KBM-7 (cell line): Measurements from ENCODE around the gene IFI27L1.
"Not testable (repeated sequence)": the region's sequence is repeated elsewhere in the genome, so short reads cannot be mapped to it uniquely, and the experiment has no call there.

Experiments
- DNase-seq: peaks from one replicate; pipeline ENCODE4 v3.0.0-alpha.2; 2015
- in situ Hi-C: fragments of 300-500 bp; cut with MboI; formaldehyde crosslinking; loops from 2 replicates; pipeline ENCODE4 v1.14.3; 2020; ENCODE audit warnings: low sequenced_read_pairs, low pct_unique_long_range_greater_than_20kb, mixed read lengths

Gene IFI27L1

DNA sequence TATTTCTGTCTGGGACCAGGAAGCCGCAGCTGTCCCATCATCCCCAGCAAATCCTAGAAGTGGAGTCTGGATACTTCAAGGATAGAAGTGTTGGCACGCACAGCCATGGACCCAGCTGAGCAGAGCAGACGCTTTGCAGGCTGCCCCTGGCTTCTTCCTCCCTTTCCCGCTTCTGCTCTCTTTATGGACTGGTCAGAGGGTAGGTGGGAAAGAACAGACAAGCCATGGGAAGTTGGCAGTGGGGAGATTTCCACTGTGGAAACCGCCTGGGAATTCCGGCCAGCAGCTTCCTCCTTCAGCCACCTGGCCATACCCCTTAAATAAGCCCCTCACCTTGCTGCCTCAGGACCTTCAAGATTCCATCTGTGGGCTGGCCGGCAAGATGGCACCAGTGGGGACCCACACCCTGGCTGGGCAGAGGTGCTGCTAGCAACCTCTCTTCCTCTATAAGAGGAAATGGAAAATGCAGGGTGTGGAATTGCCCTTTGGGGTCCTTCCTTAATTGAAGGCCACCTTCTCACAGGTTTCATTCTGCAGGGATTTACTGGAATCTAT is 34.3 kb upstream of the IFI27L1 start:
- in situ Hi-C loops = no loop called here
- no peak for DNase-seq

GRCh38 chr14:94047581-94047980 is 33.5 kb upstream of the IFI27L1 start:
- in situ Hi-C loops = no loop called here
- no peak for DNase-seq

DNA sequence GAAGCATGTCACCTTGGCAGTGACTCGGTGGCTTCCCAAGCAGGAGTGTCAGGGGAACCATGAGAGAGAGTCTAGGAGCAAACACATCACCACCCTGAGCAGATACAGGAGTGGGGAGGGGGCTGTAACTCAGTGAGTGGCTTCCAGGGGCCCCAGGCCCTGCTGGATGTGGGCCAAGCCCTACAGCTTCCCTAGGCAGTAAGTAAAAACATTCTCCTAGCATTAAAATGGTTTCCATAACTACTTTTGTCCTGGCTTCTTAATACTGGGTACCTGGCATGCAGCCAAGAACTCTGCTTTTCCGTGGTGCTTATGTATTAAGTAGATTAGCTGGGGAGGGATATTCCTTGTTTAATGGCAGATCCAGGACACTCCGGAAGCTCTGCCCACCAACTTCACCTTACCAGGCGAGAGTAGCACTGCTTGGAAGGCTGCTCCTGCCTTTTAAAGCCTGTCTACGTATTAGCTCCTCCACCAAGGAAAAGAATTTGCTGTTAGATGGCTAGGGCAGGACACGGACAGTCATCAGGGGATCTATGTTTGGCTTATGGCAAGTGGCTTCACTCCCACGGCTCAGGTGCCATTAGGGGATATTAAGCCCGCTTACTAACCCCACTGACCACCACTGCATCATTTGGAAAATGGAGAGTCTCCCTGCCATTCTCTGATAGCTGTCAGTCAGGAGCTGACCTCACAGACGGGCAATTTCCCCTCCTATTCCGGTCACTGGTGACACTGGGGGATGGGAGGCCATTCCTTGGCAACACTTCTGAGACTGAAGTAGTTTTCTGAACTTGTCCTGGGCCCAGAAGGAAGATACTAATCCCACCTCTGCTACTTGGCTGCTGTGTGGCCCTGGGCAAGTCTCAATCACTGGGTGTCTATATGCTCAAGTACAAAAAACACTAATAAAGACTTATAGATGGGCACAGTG is 32.2 kb upstream of the IFI27L1 start:
- in situ Hi-C loops = no loop called here
- DNase-seq = no peak

- in situ Hi-C loops = no loop called here
- no peak for DNase-seq
Measured at GRCh38 chr14:94049625-94050023, 31.5 kb upstream of the IFI27L1 start.

GRCh38 chr14:94050231-94050880 is 30.8 kb upstream of the IFI27L1 start:
- in situ Hi-C loops = no loop called here
- DNase-seq = no peak

- no peak for DNase-seq
- in situ Hi-C loops = no loop called here
Measured at GRCh38 chr14:94051115-94051514, 30.0 kb upstream of the IFI27L1 start.

GRCh38 chr14:94051779-94052178 is 29.3 kb upstream of the IFI27L1 start:
- in situ Hi-C loops = no loop called here

GRCh38 chr14:94052199-94052598 is 28.9 kb upstream of the IFI27L1 start:
- in situ Hi-C loops = no loop called here
- DNase-seq = no peak

More at GRCh38 chr14:94051779-94052178, 29.3 kb upstream of the IFI27L1 start:
- no peak for DNase-seq

DNA sequence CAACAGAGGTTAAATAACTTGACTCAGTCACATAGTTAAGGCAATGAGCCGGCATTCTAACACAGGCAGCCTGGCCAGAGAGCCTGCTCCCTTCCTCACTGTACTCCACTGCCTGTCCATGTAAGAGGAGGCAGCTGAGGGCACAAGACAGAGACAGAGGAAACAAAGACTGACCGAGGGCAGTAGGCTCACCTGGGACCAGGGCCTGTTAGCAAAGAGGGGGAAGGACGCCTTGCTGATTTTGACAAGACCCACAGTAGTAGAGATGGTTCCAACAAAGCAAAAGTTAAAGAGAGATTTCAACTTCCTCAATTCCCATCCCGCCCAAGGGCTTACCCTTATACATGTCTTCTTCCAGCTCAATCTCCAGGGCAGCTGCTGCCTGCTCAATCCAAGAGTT is 28.4 kb upstream of the IFI27L1 start:
- DNase-seq = no peak
- in situ Hi-C loops = no loop called here

- in situ Hi-C loops = no loop called here
- no peak for DNase-seq
Measured at GRCh38 chr14:94054401-94054800, 26.7 kb upstream of the IFI27L1 start.

GRCh38 chr14:94054936-94055335 is 26.2 kb upstream of the IFI27L1 start:
- in situ Hi-C loops = no loop called here
- DNase-seq = no peak

DNA sequence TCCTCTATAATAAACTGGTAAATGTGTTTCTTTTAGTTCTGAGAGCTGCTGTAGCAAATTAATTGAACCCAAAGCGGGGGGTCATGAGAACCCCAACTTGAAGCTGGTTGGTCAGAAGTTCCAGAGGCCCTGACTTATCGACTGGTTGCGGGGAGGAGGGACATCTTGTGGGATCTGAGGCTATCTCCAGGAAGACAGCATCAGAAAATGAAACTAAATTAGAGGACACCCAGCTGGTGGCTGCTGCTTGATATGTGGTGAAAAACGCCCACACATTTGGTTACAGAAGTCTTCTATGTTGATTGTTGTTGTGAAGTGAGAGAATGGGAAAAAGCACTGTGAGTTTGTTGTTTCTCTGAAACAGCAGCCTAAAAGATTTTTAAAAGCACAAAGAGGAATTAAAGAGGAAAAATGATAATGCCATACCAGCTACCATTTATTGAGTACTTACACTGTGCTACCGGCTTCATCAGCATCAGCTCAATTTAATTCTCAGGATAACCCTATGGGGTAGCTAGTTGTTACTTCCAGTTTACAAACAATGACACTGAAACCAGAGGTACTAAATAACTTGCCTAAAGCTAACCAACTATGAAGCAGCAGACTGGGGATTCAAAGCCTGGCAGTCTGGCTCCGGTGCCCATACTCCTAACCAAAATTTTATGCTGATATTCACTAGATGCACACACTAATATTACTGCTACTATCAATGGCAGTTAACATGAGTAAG is 24.4 kb upstream of the IFI27L1 start:
- in situ Hi-C loops = no loop called here
- DNase-seq = no peak

GRCh38 chr14:94058128-94058673 is 22.9 kb upstream of the IFI27L1 start:
- DNase-seq = no peak
- in situ Hi-C loops = no loop called here

GRCh38 chr14:94058674-94059138 is 22.4 kb upstream of the IFI27L1 start:
- in situ Hi-C loops = no loop called here
- DNase-seq = no peak

- in situ Hi-C loops = no loop called here
- DNase-seq = no peak
Measured at GRCh38 chr14:94059998-94060397, 21.1 kb upstream of the IFI27L1 start.

GRCh38 chr14:94062344-94062940 is 18.7 kb upstream of the IFI27L1 start:
- DNase-seq = no peak
- in situ Hi-C loops = no loop called here

- in situ Hi-C loops = no loop called here
- no peak for DNase-seq
Measured at GRCh38 chr14:94066089-94066676, 14.9 kb upstream of the IFI27L1 start.

GRCh38 chr14:94072076-94072475 is 9.0 kb upstream of the IFI27L1 start:
- in situ Hi-C loops, DNase-seq: not testable (repeated sequence)
